ENCODE results near the gene C10orf105.
A peak's percentile ranks its signal among the peaks of the same experiment; 100 is the strongest.

C10orf105 gene

GRCh38 chr10:71737001-71737833, 17.6 kb upstream of the C10orf105 start:
- no peaks in the 10 kb centered on the region for H3K36me3 Mint-ChIP-seq
- peak in 1 of 2 donors; percentile 35 for ATAC-seq (replicated peaks)

GRCh38 chr10:71736570-71736952, 17.0 kb upstream of the C10orf105 start:
- no peak for DNase-seq
- Mint-ChIP-seq H3K36me3 (no peaks in the 10 kb centered on the region), H3K27me3 (no peaks in the 10 kb centered on the region), H3K27ac (peak overlapping the region; percentile 66), H3K4me1 (peaks cover 69 to 83% of the 10 kb centered on the region in 2 donors), H3K4me3 (no peak overlapping the region), H3K9me3 (no peaks in the 10 kb centered on the region)
- peak; percentile 9 to 14 for ATAC-seq (replicated peaks)

More at GRCh38 chr10:71737001-71737833, 17.6 kb upstream of the C10orf105 start:
- DNase-seq: no peak
- no peak overlapping the region for H3K4me3 Mint-ChIP-seq
- no peaks in the 10 kb centered on the region for H3K27me3 Mint-ChIP-seq
- no peaks in the 10 kb centered on the region for H3K9me3 Mint-ChIP-seq
- peaks cover 68 to 88% of the 10 kb centered on the region in 2 donors for H3K4me1 Mint-ChIP-seq
- peak overlapping the region; percentile 84 for H3K27ac Mint-ChIP-seq

GRCh38 chr10:71735709-71736569, 16.4 kb upstream of the C10orf105 start:
- DNase-seq: no peak
- Mint-ChIP-seq H3K9me3 (no peaks in the 10 kb centered on the region), H3K27ac (peak overlapping the region; percentile 66), H3K4me3 (peak overlapping the region in 1 of 2 donors; percentile 43), H3K27me3 (no peaks in the 10 kb centered on the region), H3K36me3 (no peaks in the 10 kb centered on the region), H3K4me1 (peaks cover 69 to 77% of the 10 kb centered on the region in 2 donors)
- ATAC-seq (replicated peaks): peak; percentile 46 to 59

- peak overlapping the region; percentile 51 for H3K27ac Mint-ChIP-seq
- no peak overlapping the region for H3K4me3 Mint-ChIP-seq
- H3K9me3 Mint-ChIP-seq: no peaks in the 10 kb centered on the region
- DNase-seq (no peak), ATAC-seq (replicated peaks) (no peak)
- no peaks in the 10 kb centered on the region for H3K36me3 Mint-ChIP-seq
- H3K4me1 Mint-ChIP-seq: peaks cover 64 to 73% of the 10 kb centered on the region in 2 donors
- H3K27me3 Mint-ChIP-seq: no peaks in the 10 kb centered on the region
Observed at GRCh38 chr10:71734797-71735196, 15.2 kb upstream of the C10orf105 start.

- ATAC-seq (replicated peaks) (no peak), DNase-seq (no peak)
- Mint-ChIP-seq H3K36me3 (no peaks in the 10 kb centered on the region), H3K9me3 (no peaks in the 10 kb centered on the region), H3K4me3 (no peak overlapping the region), H3K27ac (no peak overlapping the region), H3K27me3 (no peaks in the 10 kb centered on the region), H3K4me1 (peaks cover 62 to 71% of the 10 kb centered on the region in 2 donors)
Observed at GRCh38 chr10:71731791-71732190, 12.2 kb upstream of the C10orf105 start.

- no peaks in the 10 kb centered on the region for H3K9me3 Mint-ChIP-seq
- DNase-seq: no peak
- H3K4me3 Mint-ChIP-seq: no peak overlapping the region
- H3K27ac Mint-ChIP-seq: no peak overlapping the region
- no peak for ATAC-seq (replicated peaks)
- H3K4me1 Mint-ChIP-seq: peaks cover 54 to 70% of the 10 kb centered on the region in 2 donors
- H3K27me3 Mint-ChIP-seq: no peaks in the 10 kb centered on the region
- no peaks in the 10 kb centered on the region for H3K36me3 Mint-ChIP-seq
Observed at GRCh38 chr10:71729161-71729636, 9.6 kb upstream of the C10orf105 start.

GRCh38 chr10:71727738-71728737, 8.5 kb upstream of the C10orf105 start:
- H3K27me3 Mint-ChIP-seq: no peaks in the 10 kb centered on the region
- ATAC-seq (replicated peaks): peak; percentile 70 to 72

GRCh38 chr10:71727105-71727737, 7.6 kb upstream of the C10orf105 start:
- H3K27me3 Mint-ChIP-seq: peaks cover 0 to 6% of the 10 kb centered on the region in 2 donors
- H3K4me1 Mint-ChIP-seq: peaks cover 42 to 56% of the 10 kb centered on the region in 2 donors
- no peaks in the 10 kb centered on the region for H3K9me3 Mint-ChIP-seq
- ATAC-seq (replicated peaks) (peak; percentile 81), DNase-seq (peak; percentile 51)
- no peaks in the 10 kb centered on the region for H3K36me3 Mint-ChIP-seq
- peak overlapping the region; percentile 57 for H3K27ac Mint-ChIP-seq
- peak overlapping the region; percentile 18 to 37 for H3K4me3 Mint-ChIP-seq

More at GRCh38 chr10:71727738-71728737, 8.5 kb upstream of the C10orf105 start:
- Mint-ChIP-seq H3K9me3 (no peaks in the 10 kb centered on the region), H3K36me3 (no peaks in the 10 kb centered on the region), H3K4me1 (peaks cover 48 to 62% of the 10 kb centered on the region in 2 donors), H3K4me3 (peak overlapping the region; percentile 3 to 31), H3K27ac (peak overlapping the region; percentile 65)
- DNase-seq: peak; percentile 51

- peaks cover 39 to 55% of the 10 kb centered on the region in 2 donors for H3K4me1 Mint-ChIP-seq
- H3K4me3 Mint-ChIP-seq: peak overlapping the region in 1 of 2 donors; percentile 37
- H3K27me3 Mint-ChIP-seq: peaks cover 4 to 12% of the 10 kb centered on the region in 2 donors
- ATAC-seq (replicated peaks): no peak
- H3K9me3 Mint-ChIP-seq: no peaks in the 10 kb centered on the region
- H3K36me3 Mint-ChIP-seq: no peaks in the 10 kb centered on the region
- no peak for DNase-seq
- H3K27ac Mint-ChIP-seq: peak overlapping the region; percentile 81
Observed at GRCh38 chr10:71726580-71727104, 7.1 kb upstream of the C10orf105 start.

GRCh38 chr10:71725998-71726579, 6.5 kb upstream of the C10orf105 start:
- Mint-ChIP-seq H3K36me3 (no peaks in the 10 kb centered on the region), H3K27ac (peak overlapping the region; percentile 81), H3K27me3 (peaks cover 6 to 18% of the 10 kb centered on the region in 2 donors), H3K9me3 (no peaks in the 10 kb centered on the region), H3K4me1 (peaks cover 38 to 55% of the 10 kb centered on the region in 2 donors), H3K4me3 (peak overlapping the region in 1 of 2 donors; percentile 11)
- ATAC-seq (replicated peaks) (peak; percentile 10 to 11), DNase-seq (no peak)

GRCh38 chr10:71725249-71725648, 5.7 kb upstream of the C10orf105 start:
- Mint-ChIP-seq H3K36me3 (no peaks in the 10 kb centered on the region), H3K9me3 (no peaks in the 10 kb centered on the region), H3K27ac (no peak overlapping the region), H3K4me1 (peaks cover 36 to 53% of the 10 kb centered on the region in 2 donors), H3K27me3 (peaks cover 6 to 22% of the 10 kb centered on the region in 2 donors), H3K4me3 (no peak overlapping the region)
- ATAC-seq (replicated peaks) (no peak), DNase-seq (no peak)

- ATAC-seq (replicated peaks) (no peak), DNase-seq (no peak)
- H3K4me1 Mint-ChIP-seq: peaks cover 32 to 49% of the 10 kb centered on the region in 2 donors
- H3K27me3 Mint-ChIP-seq: peaks cover 6 to 22% of the 10 kb centered on the region in 2 donors
- no peaks in the 10 kb centered on the region for H3K9me3 Mint-ChIP-seq
- no peak overlapping the region for H3K4me3 Mint-ChIP-seq
- H3K36me3 Mint-ChIP-seq: no peaks in the 10 kb centered on the region
- peak overlapping the region; percentile 37 for H3K27ac Mint-ChIP-seq
Observed at GRCh38 chr10:71724539-71724938, 5.0 kb upstream of the C10orf105 start.

All from stimulated activated naive B cell treated with anti-CD40 and anti-IgM and Interleukin-4, amounts not matched to agents 10 μg/mL and 1 μg/mL and 100 μg/mL, for 72 hours (primary cell).